Thyroid gland (tissue), 4 donors: ENCODE data around the gene OBSL1.

ENCODE experiments used
- POLR2A ChIP-seq, 2 donors: fragments of 450-650 bp; IDR thresholded peaks; one replicate each; pipeline ENCODE4 v1.6.1; 2017; ENCODE audit warnings: antibody characterized with exemption in 2 of 2, mild to moderate bottlenecking in 2 of 2, moderate library complexity in 1 of 2
- TF ChIP-seq, protein P1 (sequence below), 6 experiments: fragments of 200-600 bp in 3 of 6; fragments of 450-650 bp in 3 of 6; sonication (generic) in 3 of 6; IDR thresholded peaks; one replicate each; pipeline ENCODE4 v1.5.1; 2016 to 2019; ENCODE audit warnings: antibody characterized with exemption in 6 of 6, mild to moderate bottlenecking in 2 of 6, inconsistent platforms in 1 of 6, moderate library complexity in 1 of 6

- TF ChIP-seq, protein P1, sequence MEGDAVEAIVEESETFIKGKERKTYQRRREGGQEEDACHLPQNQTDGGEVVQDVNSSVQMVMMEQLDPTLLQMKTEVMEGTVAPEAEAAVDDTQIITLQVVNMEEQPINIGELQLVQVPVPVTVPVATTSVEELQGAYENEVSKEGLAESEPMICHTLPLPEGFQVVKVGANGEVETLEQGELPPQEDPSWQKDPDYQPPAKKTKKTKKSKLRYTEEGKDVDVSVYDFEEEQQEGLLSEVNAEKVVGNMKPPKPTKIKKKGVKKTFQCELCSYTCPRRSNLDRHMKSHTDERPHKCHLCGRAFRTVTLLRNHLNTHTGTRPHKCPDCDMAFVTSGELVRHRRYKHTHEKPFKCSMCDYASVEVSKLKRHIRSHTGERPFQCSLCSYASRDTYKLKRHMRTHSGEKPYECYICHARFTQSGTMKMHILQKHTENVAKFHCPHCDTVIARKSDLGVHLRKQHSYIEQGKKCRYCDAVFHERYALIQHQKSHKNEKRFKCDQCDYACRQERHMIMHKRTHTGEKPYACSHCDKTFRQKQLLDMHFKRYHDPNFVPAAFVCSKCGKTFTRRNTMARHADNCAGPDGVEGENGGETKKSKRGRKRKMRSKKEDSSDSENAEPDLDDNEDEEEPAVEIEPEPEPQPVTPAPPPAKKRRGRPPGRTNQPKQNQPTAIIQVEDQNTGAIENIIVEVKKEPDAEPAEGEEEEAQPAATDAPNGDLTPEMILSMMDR (IDR thresholded peaks at IDR 0.05), result no peak
- TF ChIP-seq POLR2A (IDR thresholded peaks at IDR 0.05), result no peak
Observed at GRCh38 chr2:219614076-219614860, 42.9 kb upstream of the OBSL1 start.
